ENCODE results near the gene TRIM46.
"Not testable (repeated sequence)": the region's sequence is repeated elsewhere in the genome, so short reads cannot be mapped to it uniquely, and the experiment has no call there.

DNA sequence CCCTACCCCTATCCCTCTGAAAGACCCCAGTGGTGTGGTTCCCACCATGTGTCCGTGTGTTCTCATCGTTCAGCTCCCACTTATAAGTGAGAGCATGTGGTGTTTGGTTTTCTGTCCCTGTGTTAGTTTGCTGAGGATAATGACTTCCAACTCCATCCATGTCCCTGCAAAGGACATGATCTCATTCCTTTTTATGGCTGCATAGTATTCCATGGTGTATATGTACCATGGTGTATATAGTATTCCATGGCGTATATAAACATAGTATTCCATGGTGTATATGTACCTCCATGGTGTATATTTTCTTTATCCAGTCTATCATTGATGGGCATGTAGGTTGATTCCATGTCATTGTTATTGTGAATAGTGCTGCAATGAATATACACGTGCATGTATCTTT is 9.9 kb upstream of the TRIM46 start:
- TF ChIP-seq ZNF331 (CRISPR knock-in tag; IDR thresholded peaks at IDR 0.05; ENCODE audit: low read depth); POLR2AphosphoS5 (IDR thresholded peaks at IDR 0.05; ENCODE audit: low read depth); EZH2 (IDR thresholded peaks at IDR 0.05; ENCODE audit: low read depth, unreplicated experiment); EZH2phosphoT487 (IDR thresholded peaks at IDR 0.05; ENCODE audit: unreplicated experiment): not testable (repeated sequence)
- TF ChIP-seq, protein P1, sequence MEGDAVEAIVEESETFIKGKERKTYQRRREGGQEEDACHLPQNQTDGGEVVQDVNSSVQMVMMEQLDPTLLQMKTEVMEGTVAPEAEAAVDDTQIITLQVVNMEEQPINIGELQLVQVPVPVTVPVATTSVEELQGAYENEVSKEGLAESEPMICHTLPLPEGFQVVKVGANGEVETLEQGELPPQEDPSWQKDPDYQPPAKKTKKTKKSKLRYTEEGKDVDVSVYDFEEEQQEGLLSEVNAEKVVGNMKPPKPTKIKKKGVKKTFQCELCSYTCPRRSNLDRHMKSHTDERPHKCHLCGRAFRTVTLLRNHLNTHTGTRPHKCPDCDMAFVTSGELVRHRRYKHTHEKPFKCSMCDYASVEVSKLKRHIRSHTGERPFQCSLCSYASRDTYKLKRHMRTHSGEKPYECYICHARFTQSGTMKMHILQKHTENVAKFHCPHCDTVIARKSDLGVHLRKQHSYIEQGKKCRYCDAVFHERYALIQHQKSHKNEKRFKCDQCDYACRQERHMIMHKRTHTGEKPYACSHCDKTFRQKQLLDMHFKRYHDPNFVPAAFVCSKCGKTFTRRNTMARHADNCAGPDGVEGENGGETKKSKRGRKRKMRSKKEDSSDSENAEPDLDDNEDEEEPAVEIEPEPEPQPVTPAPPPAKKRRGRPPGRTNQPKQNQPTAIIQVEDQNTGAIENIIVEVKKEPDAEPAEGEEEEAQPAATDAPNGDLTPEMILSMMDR (conservative IDR thresholded peaks at IDR 0.05; ENCODE audit: low read depth in 2 of 2): not testable (repeated sequence)
- TF ChIP-seq, protein P2, sequence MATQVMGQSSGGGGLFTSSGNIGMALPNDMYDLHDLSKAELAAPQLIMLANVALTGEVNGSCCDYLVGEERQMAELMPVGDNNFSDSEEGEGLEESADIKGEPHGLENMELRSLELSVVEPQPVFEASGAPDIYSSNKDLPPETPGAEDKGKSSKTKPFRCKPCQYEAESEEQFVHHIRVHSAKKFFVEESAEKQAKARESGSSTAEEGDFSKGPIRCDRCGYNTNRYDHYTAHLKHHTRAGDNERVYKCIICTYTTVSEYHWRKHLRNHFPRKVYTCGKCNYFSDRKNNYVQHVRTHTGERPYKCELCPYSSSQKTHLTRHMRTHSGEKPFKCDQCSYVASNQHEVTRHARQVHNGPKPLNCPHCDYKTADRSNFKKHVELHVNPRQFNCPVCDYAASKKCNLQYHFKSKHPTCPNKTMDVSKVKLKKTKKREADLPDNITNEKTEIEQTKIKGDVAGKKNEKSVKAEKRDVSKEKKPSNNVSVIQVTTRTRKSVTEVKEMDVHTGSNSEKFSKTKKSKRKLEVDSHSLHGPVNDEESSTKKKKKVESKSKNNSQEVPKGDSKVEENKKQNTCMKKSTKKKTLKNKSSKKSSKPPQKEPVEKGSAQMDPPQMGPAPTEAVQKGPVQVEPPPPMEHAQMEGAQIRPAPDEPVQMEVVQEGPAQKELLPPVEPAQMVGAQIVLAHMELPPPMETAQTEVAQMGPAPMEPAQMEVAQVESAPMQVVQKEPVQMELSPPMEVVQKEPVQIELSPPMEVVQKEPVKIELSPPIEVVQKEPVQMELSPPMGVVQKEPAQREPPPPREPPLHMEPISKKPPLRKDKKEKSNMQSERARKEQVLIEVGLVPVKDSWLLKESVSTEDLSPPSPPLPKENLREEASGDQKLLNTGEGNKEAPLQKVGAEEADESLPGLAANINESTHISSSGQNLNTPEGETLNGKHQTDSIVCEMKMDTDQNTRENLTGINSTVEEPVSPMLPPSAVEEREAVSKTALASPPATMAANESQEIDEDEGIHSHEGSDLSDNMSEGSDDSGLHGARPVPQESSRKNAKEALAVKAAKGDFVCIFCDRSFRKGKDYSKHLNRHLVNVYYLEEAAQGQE (IDR thresholded peaks at IDR 0.05; ENCODE audit: unreplicated experiment): not testable (repeated sequence)

All from GM23338 (cell line).